ENCODE measurements around the gene TBKBP1.

- no peak for TF ChIP-seq REST (IDR thresholded peaks at IDR 0.05)
- TF ChIP-seq CTCF (IDR thresholded peaks at IDR 0.05): no peak
- no peak for TF ChIP-seq POLR2A (IDR thresholded peaks at IDR 0.05; ENCODE audit: low read length)
- TF ChIP-seq BHLHE40 (IDR thresholded peaks at IDR 0.05; ENCODE audit: low read depth, low read length): no peak
- TF ChIP-seq RCOR1 (IDR thresholded peaks at IDR 0.05; ENCODE audit: low read depth, low read length): no peak
These were observed 15.8 kb upstream of the TBKBP1 start for GRCh38 chr17:47678196-47678595.

Measured in A549 (cell line).